Activated effector memory CD4-positive, alpha-beta T cell treated with Interleukin-2 at 50 U/mL for 16 hours (primary cell): ENCODE measurements around the gene SOX10.

Experiments
- DNase-seq: peaks from one replicate; pipeline ENCODE4 v3.0.0-alpha.2; 2020

SOX10 gene

GRCh38 chr22:37929390-37929789 lies 55.0 kb downstream of the SOX10 start:
- DNase-seq = no peak

DNA sequence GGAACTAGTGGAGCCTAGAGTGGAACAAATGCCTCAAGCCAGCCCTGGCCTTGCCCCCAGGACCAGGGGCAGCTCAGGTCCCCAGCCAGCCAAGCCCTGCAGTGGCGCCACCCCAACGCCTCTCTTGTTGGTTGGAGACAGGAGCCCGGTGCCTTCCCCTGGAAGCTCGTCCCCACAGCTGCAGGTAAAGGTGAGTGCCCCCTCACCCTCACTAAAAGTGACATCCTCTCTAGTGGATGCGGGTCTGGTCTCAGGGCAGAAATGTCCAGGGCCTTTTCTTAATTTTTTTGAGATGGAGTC lies 56.8 kb downstream of the SOX10 start:
- DNase-seq = no peak

GRCh38 chr22:37926771-37927636 lies 57.4 kb downstream of the SOX10 start:
- DNase-seq = no peak

- no peak for DNase-seq
These were observed 58.0 kb downstream of the SOX10 start for GRCh38 chr22:37926358-37926757.

DNA sequence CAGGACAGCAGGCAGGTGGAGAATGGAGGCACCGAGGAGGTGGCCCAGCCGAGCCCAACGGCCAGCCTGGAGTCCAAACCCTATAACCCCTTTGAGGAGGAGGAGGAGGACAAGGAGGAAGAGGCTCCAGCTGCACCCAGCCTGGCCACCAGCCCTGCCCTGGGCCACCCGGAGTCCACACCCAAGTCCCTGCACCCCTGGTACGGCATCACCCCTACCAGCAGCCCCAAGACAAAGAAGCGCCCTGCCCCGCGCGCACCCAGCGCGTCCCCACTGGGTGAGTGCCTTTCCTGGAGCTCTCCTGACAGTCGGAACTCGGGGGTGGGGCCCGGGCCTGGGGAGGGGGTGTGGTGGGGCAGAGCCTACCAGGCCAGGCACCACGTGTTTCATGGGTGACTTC lies 58.6 kb downstream of the SOX10 start:
- DNase-seq = no peak

DNA sequence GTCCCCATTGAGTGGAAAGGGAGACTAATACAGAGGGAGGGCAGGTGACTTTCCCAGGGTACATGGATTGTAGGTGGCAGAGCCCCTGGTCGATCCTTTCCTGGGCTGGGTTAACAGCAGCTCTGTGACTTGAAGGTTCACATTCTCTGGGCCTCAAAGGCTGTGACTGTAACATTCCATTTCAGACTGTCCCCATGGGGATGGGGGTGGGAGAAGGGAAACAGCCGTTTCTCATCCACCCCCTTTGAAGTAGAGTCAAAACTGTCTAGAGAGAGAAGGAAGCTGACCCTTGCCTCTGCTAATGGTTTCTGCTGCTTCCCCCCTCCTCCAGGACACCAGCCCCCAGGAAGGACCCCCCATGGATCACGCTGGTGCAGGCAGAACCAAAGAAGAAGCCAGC lies 59.0 kb downstream of the SOX10 start:
- DNase-seq = no peak

DNA sequence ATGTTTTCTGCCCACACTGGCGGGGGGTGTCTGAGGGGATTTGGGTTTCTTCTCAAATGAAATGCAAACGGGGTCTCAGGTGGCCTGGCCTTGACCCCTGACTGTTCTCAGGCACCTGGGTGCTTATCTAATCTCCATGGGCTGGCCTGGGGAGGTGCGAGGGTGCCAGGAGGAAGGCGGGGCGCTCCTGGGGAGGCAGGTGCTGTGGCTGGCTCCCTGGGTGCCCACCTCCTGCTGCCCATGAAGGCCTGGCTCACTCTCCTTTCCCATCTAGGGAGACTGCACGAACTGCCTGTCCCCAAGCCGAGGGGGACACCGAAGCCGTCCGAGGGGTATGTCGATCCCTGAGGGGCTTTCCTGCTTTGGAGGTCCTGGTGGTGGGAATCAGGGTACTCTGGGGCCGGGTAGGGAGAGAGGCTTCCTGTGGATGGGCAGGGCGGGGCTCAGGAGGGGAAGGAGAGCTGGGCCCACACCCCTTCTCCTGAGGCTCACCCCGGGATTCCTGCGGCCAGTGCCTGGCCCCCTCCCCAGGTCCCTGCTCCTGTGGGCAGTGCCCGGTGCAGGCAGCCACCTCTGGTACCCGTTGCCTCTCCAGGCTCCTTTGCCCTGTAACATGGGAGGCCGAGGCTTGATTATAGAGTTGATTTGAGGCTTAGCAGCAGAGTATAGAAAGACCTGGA lies 59.8 kb downstream of the SOX10 start:
- no peak for DNase-seq

DNA sequence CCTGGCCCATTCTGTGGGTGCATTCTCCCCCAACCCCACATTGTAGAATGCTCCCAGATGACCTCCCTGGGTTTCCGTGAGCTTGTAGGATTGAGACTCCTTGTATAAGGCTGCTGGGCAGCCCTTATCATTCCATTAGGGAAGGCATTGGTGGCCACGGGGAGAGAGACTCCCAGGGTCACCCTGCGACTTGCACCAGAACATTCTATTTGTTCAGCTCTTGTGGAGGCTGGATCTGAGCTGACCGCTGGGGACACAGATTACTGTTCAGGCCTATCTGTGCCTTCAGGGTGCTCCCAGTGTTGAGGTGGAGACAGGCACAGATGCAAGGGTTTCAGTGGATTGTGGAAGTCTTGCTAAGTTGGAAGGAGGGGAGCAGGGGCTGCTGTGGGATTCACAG lies 60.4 kb downstream of the SOX10 start:
- DNase-seq = no peak
